Nephron (organoid): ENCODE data around the gene SYNPO2.
A peak's percentile ranks its signal among the peaks of the same experiment; 100 is the strongest.

ENCODE experiments used
- H3K27ac Mint-ChIP-seq, 3 experiments: 2 replicates each; pipeline ENCODE4 v1.8.0; 2020; ENCODE audit warnings: mixed read lengths in 3 of 3, mild to moderate bottlenecking in 2 of 3, moderate library complexity in 1 of 3
- H3K27me3 Mint-ChIP-seq: 2 replicates; pipeline ENCODE4 v1.8.0; 2021; ENCODE audit warnings: low read depth, mild to moderate bottlenecking, moderate library complexity, mixed read lengths
- H3K36me3 Mint-ChIP-seq: 2 replicates; pipeline ENCODE4 v1.8.0; 2020; ENCODE audit warnings: low read depth, mixed read lengths
- H3K4me1 Mint-ChIP-seq: 2 replicates; pipeline ENCODE4 v1.8.0; 2020; ENCODE audit warnings: mixed read lengths
- H3K4me3 Mint-ChIP-seq, 3 experiments: 2 replicates each; pipeline ENCODE4 v1.8.0; 2020; ENCODE audit warnings: mild to moderate bottlenecking in 3 of 3, mixed read lengths in 3 of 3, moderate library complexity in 2 of 3
- H3K9me3 Mint-ChIP-seq: 2 replicates; pipeline ENCODE4 v1.8.0; 2020; ENCODE audit warnings: mixed read lengths
- TF ChIP-seq, protein P1 (sequence below), 3 experiments: fragments of 200-600 bp; sonication (generic); IDR thresholded peaks; one replicate each; pipeline ENCODE4 v1.5.0; 2021; ENCODE audit warnings: antibody characterized with exemption in 3 of 3; ENCODE audit not compliant: unreplicated experiment in 3 of 3

SYNPO2 gene

DNA sequence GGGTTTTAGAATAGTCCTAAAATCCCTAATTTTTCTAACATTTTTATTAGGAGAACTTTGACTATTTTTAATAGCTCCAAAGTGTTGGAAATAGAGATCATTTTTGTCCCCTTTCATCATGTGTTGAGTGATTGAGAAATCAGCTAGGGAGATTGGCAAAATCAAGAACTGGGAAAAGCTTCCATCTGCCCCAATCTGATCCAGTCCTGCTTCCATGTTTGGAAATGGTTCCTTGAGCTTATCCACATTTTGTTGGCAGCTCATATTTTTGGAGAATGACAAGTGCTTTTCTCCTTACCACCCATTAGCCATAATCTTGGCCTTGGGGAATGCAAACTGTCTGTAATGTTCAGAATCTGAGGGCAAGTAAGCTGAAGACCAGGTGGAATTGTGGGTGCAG lies 73.9 kb downstream of the SYNPO2 start:
- Mint-ChIP-seq H3K27me3 (no peaks in the 10 kb centered on the region), H3K4me3 (no peak overlapping the region), H3K9me3 (no peaks in the 10 kb centered on the region), H3K36me3 (no peaks in the 10 kb centered on the region), H3K4me1 (peaks cover 57% of the 10 kb centered on the region), H3K27ac (peak overlapping the region in 1 of 3 experiments; percentile 67)
- TF ChIP-seq, protein P1, sequence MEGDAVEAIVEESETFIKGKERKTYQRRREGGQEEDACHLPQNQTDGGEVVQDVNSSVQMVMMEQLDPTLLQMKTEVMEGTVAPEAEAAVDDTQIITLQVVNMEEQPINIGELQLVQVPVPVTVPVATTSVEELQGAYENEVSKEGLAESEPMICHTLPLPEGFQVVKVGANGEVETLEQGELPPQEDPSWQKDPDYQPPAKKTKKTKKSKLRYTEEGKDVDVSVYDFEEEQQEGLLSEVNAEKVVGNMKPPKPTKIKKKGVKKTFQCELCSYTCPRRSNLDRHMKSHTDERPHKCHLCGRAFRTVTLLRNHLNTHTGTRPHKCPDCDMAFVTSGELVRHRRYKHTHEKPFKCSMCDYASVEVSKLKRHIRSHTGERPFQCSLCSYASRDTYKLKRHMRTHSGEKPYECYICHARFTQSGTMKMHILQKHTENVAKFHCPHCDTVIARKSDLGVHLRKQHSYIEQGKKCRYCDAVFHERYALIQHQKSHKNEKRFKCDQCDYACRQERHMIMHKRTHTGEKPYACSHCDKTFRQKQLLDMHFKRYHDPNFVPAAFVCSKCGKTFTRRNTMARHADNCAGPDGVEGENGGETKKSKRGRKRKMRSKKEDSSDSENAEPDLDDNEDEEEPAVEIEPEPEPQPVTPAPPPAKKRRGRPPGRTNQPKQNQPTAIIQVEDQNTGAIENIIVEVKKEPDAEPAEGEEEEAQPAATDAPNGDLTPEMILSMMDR (IDR thresholded peaks at IDR 0.05; ENCODE audit: unreplicated experiment in 3 of 3): no peak

DNA sequence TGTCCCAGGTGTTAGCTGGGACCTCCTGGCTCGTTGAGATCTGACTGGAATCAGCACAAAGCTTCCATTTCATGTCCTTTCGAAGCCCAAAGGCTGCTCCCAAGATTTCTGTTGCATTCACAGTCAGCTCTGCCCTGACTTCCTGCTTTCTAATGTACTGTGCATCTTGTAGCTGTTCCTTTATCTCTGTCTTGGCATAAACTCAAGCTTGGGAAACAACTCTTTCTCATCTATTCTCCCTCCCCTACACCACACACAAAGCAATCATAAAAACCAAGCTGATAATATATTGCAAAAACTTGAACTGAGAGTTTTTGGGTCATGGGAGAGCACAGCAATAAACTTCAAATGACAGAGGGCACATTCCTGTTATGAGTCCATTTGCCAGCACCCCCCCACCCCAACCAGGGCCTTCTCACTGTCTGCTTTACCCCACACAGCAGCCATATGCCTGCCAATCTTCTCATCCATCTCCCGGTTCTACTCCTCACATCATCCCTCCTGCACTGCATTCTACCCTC lies 76.3 kb downstream of the SYNPO2 start:
- H3K4me3 Mint-ChIP-seq: peak overlapping the region in 2 of 3 experiments; percentile 4 to 34
- no peaks in the 10 kb centered on the region for H3K36me3 Mint-ChIP-seq
- TF ChIP-seq, protein P1 (IDR thresholded peaks at IDR 0.05; ENCODE audit: unreplicated experiment in 3 of 3): no peak
- H3K27me3 Mint-ChIP-seq: no peaks in the 10 kb centered on the region
- H3K27ac Mint-ChIP-seq: peak overlapping the region; percentile 94 to 97 (median 95)
- H3K9me3 Mint-ChIP-seq: no peaks in the 10 kb centered on the region
- H3K4me1 Mint-ChIP-seq: peaks cover 62% of the 10 kb centered on the region

DNA sequence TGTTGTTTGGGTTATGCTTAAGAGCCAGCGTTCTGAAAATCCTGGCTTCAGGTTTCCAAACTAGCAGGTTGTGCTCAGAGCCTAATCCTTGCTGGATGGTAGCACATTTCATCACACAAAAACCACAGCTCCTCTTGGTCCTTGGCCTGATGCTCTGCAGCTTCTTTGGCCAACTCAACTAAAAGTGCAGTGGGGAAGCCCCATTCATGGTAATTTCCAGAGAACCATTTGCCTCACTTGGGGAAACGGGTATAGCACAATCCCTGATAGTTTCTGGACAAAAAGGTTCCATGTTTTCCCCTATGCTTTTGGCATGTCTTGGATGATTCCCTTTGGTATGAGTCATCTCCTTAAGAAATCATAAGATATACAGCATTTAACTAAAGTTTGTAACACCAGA lies 78.7 kb downstream of the SYNPO2 start:
- Mint-ChIP-seq H3K9me3 (no peaks in the 10 kb centered on the region), H3K4me1 (peaks cover 61% of the 10 kb centered on the region), H3K4me3 (no peak overlapping the region), H3K27me3 (no peaks in the 10 kb centered on the region), H3K27ac (peak overlapping the region; percentile 21 to 95 (median 88)), H3K36me3 (no peaks in the 10 kb centered on the region)
- TF ChIP-seq, protein P1 (IDR thresholded peaks at IDR 0.05; ENCODE audit: unreplicated experiment in 3 of 3): no peak

DNA sequence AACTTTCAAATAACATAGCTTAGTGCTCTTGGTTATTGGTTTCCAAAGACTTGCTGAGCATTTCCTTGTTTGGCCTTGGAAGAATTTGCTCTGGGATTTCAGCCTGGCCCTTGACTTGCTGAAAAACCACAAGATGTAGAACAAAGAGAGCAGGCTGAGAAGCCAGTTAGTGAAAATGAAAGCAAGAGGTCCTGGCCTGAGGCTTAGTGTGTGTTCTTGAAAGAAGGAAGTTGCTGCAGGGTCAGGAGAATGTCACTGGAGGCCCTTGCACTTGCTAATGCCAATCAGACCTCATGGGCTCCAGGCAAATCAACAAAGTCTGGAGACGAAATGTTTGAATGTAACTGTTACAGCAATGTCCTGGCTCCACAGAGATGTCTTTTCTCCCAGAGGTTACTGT lies 79.4 kb downstream of the SYNPO2 start:
- no peaks in the 10 kb centered on the region for H3K9me3 Mint-ChIP-seq
- no peaks in the 10 kb centered on the region for H3K27me3 Mint-ChIP-seq
- peaks cover 61% of the 10 kb centered on the region for H3K4me1 Mint-ChIP-seq
- peak overlapping the region in 2 of 3 experiments; percentile 30 to 65 for H3K4me3 Mint-ChIP-seq
- peak overlapping the region; percentile 78 to 95 (median 88) for H3K27ac Mint-ChIP-seq
- no peaks in the 10 kb centered on the region for H3K36me3 Mint-ChIP-seq
- TF ChIP-seq, protein P1 (IDR thresholded peaks at IDR 0.05; ENCODE audit: unreplicated experiment in 3 of 3): no peak

DNA sequence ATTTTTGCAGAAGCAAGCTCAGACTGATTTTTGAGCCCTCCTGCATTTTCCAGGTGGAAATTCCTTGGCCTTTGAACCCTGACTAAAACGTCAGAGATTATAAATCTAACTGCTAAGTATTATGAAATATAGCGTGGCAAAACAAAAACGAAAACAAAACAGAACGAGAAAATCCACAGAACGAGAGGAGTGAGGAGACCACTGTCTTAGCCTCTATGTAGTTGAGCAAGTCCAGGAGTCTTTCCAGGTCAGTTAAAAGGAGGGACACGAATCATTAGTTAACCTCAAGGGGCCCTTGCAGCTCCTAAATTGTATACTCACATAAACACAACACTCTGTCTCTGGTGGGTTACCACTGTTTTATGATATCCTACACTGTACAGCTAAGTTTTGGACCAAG lies 80.2 kb downstream of the SYNPO2 start:
- Mint-ChIP-seq H3K36me3 (no peaks in the 10 kb centered on the region), H3K27me3 (no peaks in the 10 kb centered on the region), H3K4me1 (peaks cover 66% of the 10 kb centered on the region), H3K27ac (peak overlapping the region; percentile 78 to 95 (median 88)), H3K9me3 (no peaks in the 10 kb centered on the region), H3K4me3 (peak overlapping the region in 1 of 3 experiments; percentile 65)
- TF ChIP-seq, protein P1 (IDR thresholded peaks at IDR 0.05; ENCODE audit: unreplicated experiment in 3 of 3): no peak

DNA sequence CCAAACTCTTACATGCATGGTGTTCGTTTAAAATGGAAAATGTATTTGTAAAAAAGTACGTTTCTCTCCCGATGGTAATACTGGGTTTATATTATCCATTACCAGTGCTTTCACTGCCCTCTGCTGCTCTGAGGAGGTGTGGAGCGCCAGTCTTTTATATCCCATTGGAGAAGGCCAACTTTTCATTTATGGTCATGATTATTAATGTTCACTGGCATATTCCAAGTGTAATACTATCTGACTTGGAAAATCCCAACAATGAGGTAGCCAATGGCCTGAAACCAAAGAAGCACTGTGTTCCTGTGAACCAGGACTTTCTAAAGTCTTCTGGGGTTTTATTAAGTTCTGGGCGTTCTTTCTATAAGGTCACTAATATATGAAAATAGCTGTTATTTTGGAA lies 80.7 kb downstream of the SYNPO2 start:
- no peaks in the 10 kb centered on the region for H3K36me3 Mint-ChIP-seq
- H3K4me1 Mint-ChIP-seq: peaks cover 68% of the 10 kb centered on the region
- H3K4me3 Mint-ChIP-seq: peak overlapping the region in 1 of 3 experiments; percentile 65
- TF ChIP-seq, protein P1 (IDR thresholded peaks at IDR 0.05; ENCODE audit: unreplicated experiment in 3 of 3): peak; percentile 64 to 69 (median 68)
- H3K9me3 Mint-ChIP-seq: no peaks in the 10 kb centered on the region
- peak overlapping the region; percentile 78 to 95 (median 88) for H3K27ac Mint-ChIP-seq
- H3K27me3 Mint-ChIP-seq: no peaks in the 10 kb centered on the region
